GM12874 (cell line): Measurements from ENCODE around the gene KRT222.
A peak's percentile ranks its signal among the peaks of the same experiment; 100 is the strongest.

Experiments
- CTCF ChIP-seq: IDR thresholded peaks from 2 replicates; pipeline ENCODE4 v1.5.1; 2011; ENCODE audit warnings: low read depth, mild to moderate bottlenecking, control low read depth, low read length, moderate library complexity; ENCODE audit not compliant: insufficient read depth

Gene KRT222

GRCh38 chr17:40615068-40615840 lies 49.7 kb downstream of the KRT222 start:
- TF ChIP-seq CTCF = peak; percentile 58

GRCh38 chr17:40614431-40615067 lies 50.4 kb downstream of the KRT222 start:
- TF ChIP-seq CTCF = no peak

GRCh38 chr17:40613467-40614154 lies 51.4 kb downstream of the KRT222 start:
- no peak for TF ChIP-seq CTCF

GRCh38 chr17:40612599-40613244 lies 52.3 kb downstream of the KRT222 start:
- no peak for TF ChIP-seq CTCF

GRCh38 chr17:40611840-40612474 lies 53.0 kb downstream of the KRT222 start:
- TF ChIP-seq CTCF = no peak

GRCh38 chr17:40610359-40610758 lies 54.6 kb downstream of the KRT222 start:
- no peak for TF ChIP-seq CTCF
